H9 (cell line): ENCODE results near the gene ISG20. TPM values are rescaled to one million over a fixed set of nuclear protein-coding genes. Genes with fewer than 3 reads are reported as not detected.

Source experiments
- DNase-seq: peaks from one replicate; pipeline ENCODE4 v3.0.0-alpha.2; 2017
- H2AFZ ChIP-seq: one replicate; pipeline ENCODE4 v1.6.1; 2013; ENCODE audit warnings: mild to moderate bottlenecking, low read length, control low read depth, moderate library complexity
- H2AK5ac ChIP-seq: 2 replicates; pipeline ENCODE4 v1.6.1; 2013; ENCODE audit warnings: low read length, control low read depth, mixed read lengths; ENCODE audit not compliant: insufficient read length
- H2BK120ac ChIP-seq: one replicate; pipeline ENCODE4 v1.6.1; 2013; ENCODE audit warnings: low read depth, mild to moderate bottlenecking, low read length, control low read depth, inconsistent platforms; ENCODE audit not compliant: poor library complexity, severe bottlenecking
- H2BK12ac ChIP-seq: 2 replicates; pipeline ENCODE4 v1.6.1; 2013; ENCODE audit warnings: low read length, control low read depth, mixed read lengths, low read depth; ENCODE audit not compliant: insufficient read length
- H2BK15ac ChIP-seq: 2 replicates; pipeline ENCODE4 v1.6.1; 2013; ENCODE audit warnings: low read depth, low read length, control low read depth
- H2BK20ac ChIP-seq: one replicate; pipeline ENCODE4 v1.6.1; 2013; ENCODE audit warnings: low read depth, mild to moderate bottlenecking, low read length, control low read depth, inconsistent platforms; ENCODE audit not compliant: poor library complexity, severe bottlenecking
- H2BK5ac ChIP-seq: 2 replicates; pipeline ENCODE4 v1.6.1; 2013; ENCODE audit warnings: low read length, control low read depth, mixed read lengths; ENCODE audit not compliant: insufficient read length
- H3K14ac ChIP-seq: 2 replicates; pipeline ENCODE4 v1.6.1; 2013; ENCODE audit warnings: low read length, control low read depth; ENCODE audit not compliant: insufficient read depth
- H3K18ac ChIP-seq: 2 replicates; pipeline ENCODE4 v1.6.1; 2013; ENCODE audit warnings: low read depth, mild to moderate bottlenecking, mixed read lengths, low read length, control low read depth; ENCODE audit not compliant: insufficient read length
- H3K23ac ChIP-seq: 2 replicates; pipeline ENCODE4 v1.6.1; 2013; ENCODE audit warnings: low read length, control low read depth, mixed read lengths, low read depth; ENCODE audit not compliant: insufficient read length
- H3K23me2 ChIP-seq: 2 replicates; pipeline ENCODE4 v1.6.1; 2013; ENCODE audit warnings: low read depth, mild to moderate bottlenecking, mixed read lengths, low read length, control low read depth; ENCODE audit not compliant: insufficient read length, poor library complexity, severe bottlenecking
- H3K27ac ChIP-seq: 2 replicates; pipeline ENCODE4 v1.5.1; 2013; ENCODE audit warnings: low read length, control low read depth, mixed read lengths, low read depth; ENCODE audit not compliant: insufficient read length
- H3K27me3 ChIP-seq: 2 replicates; pipeline ENCODE4 v1.6.1; 2013; ENCODE audit warnings: low read length, control low read depth, inconsistent platforms; ENCODE audit not compliant: insufficient read depth
- H3K4ac ChIP-seq: 2 replicates; pipeline ENCODE4 v1.6.1; 2013; ENCODE audit warnings: low read depth, mild to moderate bottlenecking, control low read depth, inconsistent platforms, low read length, moderate library complexity
- H3K4me1 ChIP-seq: 2 replicates; pipeline ENCODE4 v1.6.1; 2013; ENCODE audit warnings: low read length, control low read depth, inconsistent platforms; ENCODE audit not compliant: insufficient read depth
- H3K4me2 ChIP-seq: 2 replicates; pipeline ENCODE4 v1.6.1; 2013; ENCODE audit warnings: low read length, control low read depth, mixed read lengths; ENCODE audit not compliant: insufficient read length, insufficient read depth
- H3K56ac ChIP-seq: 2 replicates; pipeline ENCODE4 v1.6.1; 2013; ENCODE audit warnings: low read depth, mild to moderate bottlenecking, mixed read lengths, low read length, control low read depth; ENCODE audit not compliant: insufficient read length
- H3K79me1 ChIP-seq: 2 replicates; pipeline ENCODE4 v1.6.1; 2013; ENCODE audit warnings: low read depth, mild to moderate bottlenecking, moderate library complexity, low read length, control low read depth, inconsistent platforms; ENCODE audit not compliant: insufficient read depth, poor library complexity, severe bottlenecking
- H3K79me2 ChIP-seq: 2 replicates; pipeline ENCODE4 v1.6.1; 2013; ENCODE audit warnings: low read length, control low read depth, inconsistent platforms; ENCODE audit not compliant: insufficient read depth
- H3K9ac ChIP-seq: 2 replicates; pipeline ENCODE4 v1.6.1; 2013; ENCODE audit warnings: low read length, control low read depth, mixed read lengths; ENCODE audit not compliant: insufficient read length; ENCODE audit errors: extremely low read depth
- H3K9me3 ChIP-seq: one replicate; pipeline ENCODE4 v1.6.1; 2013; ENCODE audit warnings: low read depth, low read length, inconsistent platforms; ENCODE audit not compliant: control insufficient read depth
- H3T11ph ChIP-seq: one replicate; pipeline ENCODE4 v1.6.1; 2013; ENCODE audit warnings: mild to moderate bottlenecking, low read length, control low read depth, inconsistent platforms
- H4K20me1 ChIP-seq: one replicate; pipeline ENCODE4 v1.6.1; 2013; ENCODE audit not compliant: control insufficient read depth, insufficient read length, insufficient read depth
- H4K5ac ChIP-seq: 2 replicates; pipeline ENCODE4 v1.6.1; 2013; ENCODE audit warnings: low read depth, mild to moderate bottlenecking, mixed read lengths, low read length, control low read depth; ENCODE audit not compliant: insufficient read length
- H4K8ac ChIP-seq: replicated peaks from 2 replicates; pipeline ENCODE4 v1.6.1; 2013; ENCODE audit warnings: low read length, control low read depth, mixed read lengths, low read depth; ENCODE audit not compliant: insufficient read length
- H4K91ac ChIP-seq: 2 replicates; pipeline ENCODE4 v1.6.1; 2013; ENCODE audit warnings: low read depth, mild to moderate bottlenecking, moderate library complexity, mixed read lengths, low read length, control low read depth; ENCODE audit not compliant: insufficient read length
- H3K27ac Mint-ChIP-seq, 3 experiments: 2 replicates in 2 of 3; 3 replicates in 1 of 3; pipeline ENCODE4 v1.8.0; 2020 to 2021; ENCODE audit warnings: mixed read lengths in 3 of 3, mild to moderate bottlenecking in 1 of 3, moderate library complexity in 1 of 3
- H3K27me3 Mint-ChIP-seq: 2 replicates; pipeline ENCODE4 v1.8.0; 2021; ENCODE audit warnings: low read depth, mild to moderate bottlenecking, moderate library complexity, mixed read lengths
- H3K36me3 Mint-ChIP-seq, 3 experiments: 2 replicates in 2 of 3; 3 replicates in 1 of 3; pipeline ENCODE4 v1.8.0; 2020 to 2021; ENCODE audit warnings: low read depth in 3 of 3, mixed read lengths in 3 of 3; ENCODE audit not compliant: insufficient read depth in 1 of 3
- H3K4me1 Mint-ChIP-seq, 2 experiments: 2 replicates each; pipeline ENCODE4 v1.8.0; 2020; ENCODE audit warnings: mixed read lengths in 2 of 2
- H3K4me3 Mint-ChIP-seq, 2 experiments: 2 replicates in 1 of 2; 3 replicates in 1 of 2; pipeline ENCODE4 v1.8.0; 2020 to 2021; ENCODE audit warnings: mild to moderate bottlenecking in 2 of 2, mixed read lengths in 2 of 2, moderate library complexity in 1 of 2
- H3K9me3 Mint-ChIP-seq, 2 experiments: 2 replicates in 1 of 2; 3 replicates in 1 of 2; pipeline ENCODE4 v1.8.0; 2020; ENCODE audit warnings: mild to moderate bottlenecking in 2 of 2, mixed read lengths in 2 of 2, moderate library complexity in 1 of 2
- CTCF ChIP-seq: fragments of 200-600 bp; sonication (generic); conservative IDR thresholded peaks from 3 replicates; pipeline ENCODE4 v1.8.0; 2021; ENCODE audit warnings: antibody characterized with exemption, mild to moderate bottlenecking
- WGBS: extraction: QIAGEN DNeasy Blood & Tissue Kit; methylation state at CpG from one replicate; pipeline ENCODE4 v1.1.7; 2013; ENCODE audit warnings: missing lambda C conversion rate, low lambda C conversion rate, mixed read lengths; ENCODE audit not compliant: insufficient read length; ENCODE audit errors: extremely low coverage; 5-methylcytosine and 5-hydroxymethylcytosine counted together
- total RNA-seq: library from RNA; stranded (reverse); gene quantifications from 2 replicates; pipeline ENCODE4 v1.2.1, GENCODE V29; 2021

The ISG20 gene
- total RNA-seq, 1 experiment from 2014 or later: 7.4 TPM

GRCh38 chr15:88625943-88626741 is 12.7 kb upstream of the ISG20 start:
- no peak for DNase-seq
- no CpG with 5 or more reads among the region's 23 CpGs for WGBS
- H3K79me1 ChIP-seq: peaks cover 8% of the 10 kb centered on the region
- no peak overlapping the region for H2BK12ac ChIP-seq
- no peak overlapping the region for H2BK120ac ChIP-seq
- H2AK5ac ChIP-seq: no peak overlapping the region
- H2BK15ac ChIP-seq: no peak overlapping the region
- H3K27me3 ChIP-seq: no peaks in the 10 kb centered on the region
- TF ChIP-seq CTCF: no peak
- H3K56ac ChIP-seq: no peak overlapping the region
- no peaks in the 10 kb centered on the region for H3K9me3 ChIP-seq
- no peak overlapping the region for H3K27ac ChIP-seq
- no peak overlapping the region for H2BK5ac ChIP-seq
- Mint-ChIP-seq H3K36me3 (peaks cover 33 to 89% (median 85%) of the 10 kb centered on the region in 3 experiments; a peak in 6 of 7 replicates), H3K9me3 (no peaks in the 10 kb centered on the region), H3K27me3 (no peaks in the 10 kb centered on the region; the same call in 1 of the 2 replicates), H3K27ac (no peak overlapping the region), H3K4me3 (no peak overlapping the region), H3K4me1 (peaks cover 36 to 44% of the 10 kb centered on the region in 2 experiments)
- H3K23me2 ChIP-seq: peaks cover 13% of the 10 kb centered on the region
- H3K4me2 ChIP-seq: no peak overlapping the region
- H3T11ph ChIP-seq: no peak overlapping the region
- no peak overlapping the region for H2AFZ ChIP-seq
- H3K9ac ChIP-seq: no peak overlapping the region
- H3K14ac ChIP-seq: no peak overlapping the region; the same call in 1 of the 2 replicates
- no peak overlapping the region for H3K23ac ChIP-seq
- H4K91ac ChIP-seq: no peak overlapping the region
- H3K79me2 ChIP-seq: peaks cover 60% of the 10 kb centered on the region
- no peak overlapping the region for H2BK20ac ChIP-seq
- no peak overlapping the region for H4K8ac ChIP-seq
- no peak overlapping the region for H3K4ac ChIP-seq
- peaks cover 10% of the 10 kb centered on the region for H4K20me1 ChIP-seq
- H3K18ac ChIP-seq: no peak overlapping the region
- H3K4me1 ChIP-seq: peaks cover 11% of the 10 kb centered on the region; the same call in 1 of the 2 replicates
- H4K5ac ChIP-seq: no peak overlapping the region
